Measurements from ENCODE around the gene MRPL9. TPM values are rescaled to one million over a fixed set of nuclear protein-coding genes. Genes with fewer than 3 reads are reported as not detected.
"Not testable (repeated sequence)": the region's sequence is repeated elsewhere in the genome, so short reads cannot be mapped to it uniquely, and the experiment has no call there.

The MRPL9 gene
- total RNA-seq, 1 donor from 2014 or later = 75.0 TPM

GRCh38 chr1:151787689-151788088 is 24.4 kb upstream of the MRPL9 start:
- Mint-ChIP-seq H3K27ac (ENCODE audit: unreplicated experiment) (no peak overlapping the region), H3K27me3 (ENCODE audit: unreplicated experiment) (peaks cover 14% of the 10 kb centered on the region), H3K36me3 (ENCODE audit: unreplicated experiment) (no peaks in the 10 kb centered on the region), H3K4me1 (ENCODE audit: low read depth, unreplicated experiment) (peaks cover 8% of the 10 kb centered on the region), H3K4me3 (ENCODE audit: unreplicated experiment) (no peak overlapping the region), H3K9me3 (ENCODE audit: unreplicated experiment) (peaks cover 12% of the 10 kb centered on the region)
- TF ChIP-seq CTCF (IDR thresholded peaks at IDR 0.05; ENCODE audit: partially characterized antibody, unreplicated experiment) = no peak
- no peak for DNase-seq

GRCh38 chr1:151783796-151784195 is 20.5 kb upstream of the MRPL9 start:
- Mint-ChIP-seq H3K4me3 (ENCODE audit: unreplicated experiment) (no peak overlapping the region), H3K9me3 (ENCODE audit: unreplicated experiment) (no peaks in the 10 kb centered on the region), H3K36me3 (ENCODE audit: unreplicated experiment) (no peaks in the 10 kb centered on the region), H3K4me1 (ENCODE audit: low read depth, unreplicated experiment) (no peaks in the 10 kb centered on the region), H3K27ac (ENCODE audit: unreplicated experiment) (no peak overlapping the region), H3K27me3 (ENCODE audit: unreplicated experiment) (peaks cover 2% of the 10 kb centered on the region)
- DNase-seq = no peak
- no peak for TF ChIP-seq CTCF (IDR thresholded peaks at IDR 0.05; ENCODE audit: partially characterized antibody, unreplicated experiment)

- Mint-ChIP-seq H3K4me3 (ENCODE audit: unreplicated experiment) (no peak overlapping the region), H3K9me3 (ENCODE audit: unreplicated experiment) (no peaks in the 10 kb centered on the region), H3K27me3 (ENCODE audit: unreplicated experiment) (peaks cover 2% of the 10 kb centered on the region), H3K27ac (ENCODE audit: unreplicated experiment) (no peak overlapping the region), H3K36me3 (ENCODE audit: unreplicated experiment) (no peaks in the 10 kb centered on the region), H3K4me1 (ENCODE audit: low read depth, unreplicated experiment) (no peaks in the 10 kb centered on the region)
- no peak for DNase-seq
- no peak for TF ChIP-seq CTCF (IDR thresholded peaks at IDR 0.05; ENCODE audit: partially characterized antibody, unreplicated experiment)
Observed at GRCh38 chr1:151782741-151783140, 19.4 kb upstream of the MRPL9 start.

GRCh38 chr1:151782026-151782425 is 18.7 kb upstream of the MRPL9 start:
- not testable (repeated sequence) for H3K27ac Mint-ChIP-seq (ENCODE audit: unreplicated experiment); H3K27me3 Mint-ChIP-seq (ENCODE audit: unreplicated experiment); H3K4me3 Mint-ChIP-seq (ENCODE audit: unreplicated experiment); H3K9me3 Mint-ChIP-seq (ENCODE audit: unreplicated experiment); H3K36me3 Mint-ChIP-seq (ENCODE audit: unreplicated experiment); DNase-seq; H3K4me1 Mint-ChIP-seq (ENCODE audit: low read depth, unreplicated experiment)

GRCh38 chr1:151780736-151781135 is 17.4 kb upstream of the MRPL9 start:
- H3K27ac Mint-ChIP-seq (ENCODE audit: unreplicated experiment); DNase-seq; H3K27me3 Mint-ChIP-seq (ENCODE audit: unreplicated experiment); H3K36me3 Mint-ChIP-seq (ENCODE audit: unreplicated experiment); H3K4me3 Mint-ChIP-seq (ENCODE audit: unreplicated experiment); H3K9me3 Mint-ChIP-seq (ENCODE audit: unreplicated experiment); H3K4me1 Mint-ChIP-seq (ENCODE audit: low read depth, unreplicated experiment): not testable (repeated sequence)

- H3K27me3 Mint-ChIP-seq (ENCODE audit: unreplicated experiment) = peaks cover 2% of the 10 kb centered on the region
- H3K36me3 Mint-ChIP-seq (ENCODE audit: unreplicated experiment) = peaks cover 8% of the 10 kb centered on the region
- H3K4me3 Mint-ChIP-seq (ENCODE audit: unreplicated experiment) = no peak overlapping the region
- H3K9me3 Mint-ChIP-seq (ENCODE audit: unreplicated experiment) = no peaks in the 10 kb centered on the region
- TF ChIP-seq CTCF (IDR thresholded peaks at IDR 0.05; ENCODE audit: partially characterized antibody, unreplicated experiment) = no peak
- no peak for DNase-seq
- no peaks in the 10 kb centered on the region for H3K4me1 Mint-ChIP-seq (ENCODE audit: low read depth, unreplicated experiment)
- H3K27ac Mint-ChIP-seq (ENCODE audit: unreplicated experiment) = no peak overlapping the region
Observed at GRCh38 chr1:151779852-151780251, 16.6 kb upstream of the MRPL9 start.
